HEK293T (cell line): ENCODE results near the gene NR6A1.

Experiments used
- CTCF ChIA-PET: fragments of 350-600 bp; formaldehyde crosslinking; extraction: SDS; loops from one replicate; lab custom pipeline; 2021; ENCODE audit warnings: antibody characterized with exemption, inconsistent platforms; lab: Yijun Ruan, JAX
- POLR2A ChIA-PET: fragments of 350-600 bp; formaldehyde crosslinking; extraction: SDS; loops from one replicate; lab custom pipeline; 2020; ENCODE audit warnings: antibody characterized with exemption, inconsistent platforms; lab: Yijun Ruan, JAX
- DNase-seq: peaks from one replicate; pipeline ENCODE4 v3.0.0; 2012; ENCODE audit warnings: mixed read lengths; ENCODE audit errors: extremely low spot score
- ARNT ChIP-seq: fragments of 450-650 bp; IDR thresholded peaks from 2 replicates; pipeline ENCODE4 v1.6.1; 2017; ENCODE audit warnings: mild to moderate bottlenecking
- BHLHE40 ChIP-seq: fragments of 450-650 bp; IDR thresholded peaks from 2 replicates; pipeline ENCODE4 v1.6.1; 2016; ENCODE audit warnings: mild to moderate bottlenecking, moderate library complexity, borderline replicate concordance
- CTBP1 ChIP-seq: fragments of 450-650 bp; IDR thresholded peaks from 2 replicates; pipeline ENCODE4 v1.6.1; 2016; ENCODE audit warnings: borderline replicate concordance
- ELF4 ChIP-seq: fragments of 450-650 bp; IDR thresholded peaks from 2 replicates; pipeline ENCODE4 v1.6.1; 2017; ENCODE audit warnings: antibody characterized with exemption
- FOXA1 ChIP-seq: fragments of 450-650 bp; IDR thresholded peaks from 2 replicates; pipeline ENCODE4 v1.6.1; 2016; ENCODE audit warnings: mild to moderate bottlenecking
- FOXK2 ChIP-seq: fragments of 450-650 bp; IDR thresholded peaks from 2 replicates; pipeline ENCODE4 v1.6.1; 2016; ENCODE audit warnings: mild to moderate bottlenecking
- FOXM1 ChIP-seq: fragments of 450-650 bp; IDR thresholded peaks from 2 replicates; pipeline ENCODE4 v1.6.1; 2017; ENCODE audit warnings: mild to moderate bottlenecking, borderline replicate concordance
- HDGF ChIP-seq: fragments of 450-650 bp; IDR thresholded peaks from 2 replicates; pipeline ENCODE4 v1.6.1; 2017; ENCODE audit warnings: antibody characterized with exemption, borderline replicate concordance
- L3MBTL2 ChIP-seq: fragments of 450-650 bp; conservative IDR thresholded peaks from 2 replicates; pipeline ENCODE4 v1.6.1; 2016; ENCODE audit warnings: mild to moderate bottlenecking
- LEF1 ChIP-seq: fragments of 450-650 bp; IDR thresholded peaks from 2 replicates; pipeline ENCODE4 v1.6.1; 2017; ENCODE audit warnings: mild to moderate bottlenecking, borderline replicate concordance
- NFRKB ChIP-seq: fragments of 450-650 bp; IDR thresholded peaks from 2 replicates; pipeline ENCODE4 v1.6.1; 2016; ENCODE audit warnings: mild to moderate bottlenecking, moderate library complexity
- SP1 ChIP-seq: fragments of 450-650 bp; IDR thresholded peaks from 2 replicates; pipeline ENCODE4 v1.6.1; 2017
- SUZ12 ChIP-seq: fragments of 450-650 bp; IDR thresholded peaks from 2 replicates; pipeline ENCODE4 v1.6.1; 2016; ENCODE audit warnings: mild to moderate bottlenecking
- TARDBP ChIP-seq: fragments of 450-650 bp; IDR thresholded peaks from 2 replicates; pipeline ENCODE4 v1.6.1; 2016
- ZNF384 ChIP-seq: fragments of 450-650 bp; IDR thresholded peaks from 2 replicates; pipeline ENCODE4 v1.6.1; 2016
- TF ChIP-seq, protein P1 (sequence below): fragments of 450-650 bp; IDR thresholded peaks from 2 replicates; pipeline ENCODE4 v1.6.1; 2016

Gene NR6A1

DNA sequence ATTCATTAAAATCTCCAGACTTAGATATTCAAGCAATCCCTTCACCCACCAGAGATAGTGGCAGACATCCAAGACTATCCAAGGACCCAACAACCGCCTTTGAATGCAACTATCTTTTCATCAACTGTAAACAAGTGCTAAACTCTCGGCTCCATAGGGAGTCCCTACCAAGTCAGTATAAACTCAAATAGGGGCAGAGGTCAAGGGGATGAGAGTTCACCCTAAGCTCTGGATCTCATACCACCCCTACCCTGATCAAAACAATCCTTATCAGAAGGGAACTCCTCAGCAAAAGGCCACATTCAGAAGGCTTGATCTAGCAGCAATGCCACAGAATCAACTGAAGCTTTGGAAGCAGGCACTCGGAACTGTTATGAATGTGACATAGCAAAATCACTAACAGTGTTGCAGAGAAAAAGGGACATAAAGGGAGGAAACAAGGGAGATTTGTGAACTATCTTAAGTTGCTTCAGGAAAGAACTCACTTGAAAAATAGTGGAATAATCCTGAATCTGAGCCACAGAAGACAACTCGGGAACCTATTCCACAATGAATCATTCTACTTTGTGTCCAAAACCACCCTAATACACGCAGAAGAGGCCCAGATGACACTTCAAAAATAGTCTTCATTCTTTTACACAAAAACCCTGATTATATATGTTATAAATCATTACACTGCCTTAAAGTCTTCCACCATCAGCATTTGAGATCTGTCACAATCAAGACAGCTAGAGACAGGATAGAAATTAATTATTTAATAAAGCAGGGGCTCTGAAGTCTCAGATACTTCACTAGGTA lies 49.8 kb downstream of the NR6A1 start:
- ChIA-PET CTCF (no interaction called here), POLR2A (no interaction called here)
- no peak for DNase-seq
- TF ChIP-seq HDGF, result no peak
- TF ChIP-seq NFRKB, result no peak
- TF ChIP-seq, protein P1, sequence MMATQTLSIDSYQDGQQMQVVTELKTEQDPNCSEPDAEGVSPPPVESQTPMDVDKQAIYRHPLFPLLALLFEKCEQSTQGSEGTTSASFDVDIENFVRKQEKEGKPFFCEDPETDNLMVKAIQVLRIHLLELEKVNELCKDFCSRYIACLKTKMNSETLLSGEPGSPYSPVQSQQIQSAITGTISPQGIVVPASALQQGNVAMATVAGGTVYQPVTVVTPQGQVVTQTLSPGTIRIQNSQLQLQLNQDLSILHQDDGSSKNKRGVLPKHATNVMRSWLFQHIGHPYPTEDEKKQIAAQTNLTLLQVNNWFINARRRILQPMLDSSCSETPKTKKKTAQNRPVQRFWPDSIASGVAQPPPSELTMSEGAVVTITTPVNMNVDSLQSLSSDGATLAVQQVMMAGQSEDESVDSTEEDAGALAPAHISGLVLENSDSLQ, result no peak
- no peak for TF ChIP-seq SP1
- TF ChIP-seq FOXA1, result no peak
- TF ChIP-seq BHLHE40, result no peak
- TF ChIP-seq LEF1, result no peak
- no peak for TF ChIP-seq CTBP1
- no peak for TF ChIP-seq TARDBP
- no peak for TF ChIP-seq ELF4
- no peak for TF ChIP-seq L3MBTL2
- no peak for TF ChIP-seq FOXK2
- TF ChIP-seq ARNT, result no peak
- no peak for TF ChIP-seq ZNF384
- no peak for TF ChIP-seq FOXM1
- no peak for TF ChIP-seq SUZ12

DNA sequence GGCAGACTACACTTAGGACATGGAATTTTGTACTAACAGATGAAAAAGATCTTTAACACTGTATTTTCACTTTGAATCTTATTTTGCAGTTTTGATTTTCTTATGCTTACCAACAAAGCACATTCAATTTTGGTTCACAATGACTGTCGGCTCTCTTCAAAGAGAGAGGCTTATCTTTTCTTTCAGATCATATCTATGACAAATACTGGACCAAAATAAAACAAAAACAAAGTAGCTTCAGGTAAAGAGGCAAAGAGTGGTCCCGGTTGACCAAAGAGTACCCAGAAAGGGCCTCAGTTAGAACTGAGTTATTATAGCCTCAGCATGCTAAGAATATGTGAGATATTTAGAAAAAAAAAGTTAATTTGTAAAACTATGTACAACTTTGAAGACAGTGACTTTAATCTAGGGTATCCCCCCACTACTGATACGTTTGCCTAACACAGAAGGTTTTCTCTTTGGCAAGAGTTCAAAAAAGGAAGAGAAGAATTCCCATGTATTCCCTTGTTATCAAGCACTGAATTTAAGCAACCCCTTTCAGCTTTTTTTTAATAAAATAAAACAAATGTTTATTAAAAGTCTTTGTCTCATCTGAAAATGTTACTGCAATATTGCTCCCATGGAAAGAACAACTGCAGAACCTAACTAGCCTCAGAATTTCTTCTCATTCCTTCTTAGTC lies 50.5 kb downstream of the NR6A1 start:
- no peak for DNase-seq
- CTCF ChIA-PET, result no interaction called here
- POLR2A ChIA-PET, result no interaction called here
- no peak for TF ChIP-seq BHLHE40

DNA sequence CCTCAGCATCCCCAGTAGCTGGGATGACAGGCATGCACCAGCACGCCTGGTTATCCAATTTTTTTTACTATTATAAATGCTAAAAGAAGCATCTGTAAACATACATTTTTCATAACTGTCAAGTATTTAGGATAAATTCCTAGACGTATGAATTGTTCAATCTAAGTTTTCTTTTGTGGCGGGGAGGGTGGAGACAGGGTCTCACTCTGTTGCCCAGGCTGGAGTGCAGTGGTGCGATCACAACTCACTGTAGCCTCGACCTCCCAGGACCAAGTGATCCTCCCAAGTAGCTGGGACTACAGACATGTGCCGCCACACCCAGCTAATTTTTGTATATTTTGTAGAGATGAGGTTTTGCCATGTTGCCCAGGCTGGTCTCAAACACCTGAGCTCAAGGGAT lies 52.2 kb downstream of the NR6A1 start:
- no peak for DNase-seq
- POLR2A ChIA-PET, result no interaction called here
- CTCF ChIA-PET, result interaction anchor here (1.0 kb wide), 1 partner anchor 102 kb away, joined by 4 read pairs; no protein-coding TSS in a partner anchor
- TF ChIP-seq, protein P1, result no peak
- TF ChIP-seq SP1 (no peak), SUZ12 (no peak), CTBP1 (no peak), FOXM1 (no peak), FOXA1 (no peak), ARNT (no peak), HDGF (no peak), ELF4 (no peak), L3MBTL2 (no peak), TARDBP (no peak), ZNF384 (no peak), BHLHE40 (no peak), FOXK2 (no peak), NFRKB (no peak), LEF1 (no peak)

DNA sequence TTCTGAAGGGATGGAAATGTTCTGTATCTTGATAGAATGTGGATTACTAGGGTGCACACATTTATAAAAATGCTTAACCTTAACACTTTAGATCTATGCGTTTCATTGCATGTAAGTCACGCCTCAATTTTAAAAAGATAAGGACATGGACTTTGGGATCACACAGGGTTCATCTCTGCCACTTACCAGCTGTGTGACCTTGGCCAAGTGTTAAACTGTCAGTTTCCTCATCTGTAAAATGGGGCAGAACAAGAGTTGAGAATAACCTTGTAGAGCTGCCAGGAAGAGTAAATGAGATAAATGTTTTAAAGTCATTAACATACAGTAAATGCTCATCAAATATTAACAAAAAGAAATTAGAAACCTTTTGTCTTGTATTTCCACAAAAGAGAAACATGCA lies 53.5 kb downstream of the NR6A1 start:
- no peak for DNase-seq
- CTCF ChIA-PET, result interaction anchor here (0.6 to 1.0 kb wide), 2 partner anchors 45 to 136 kb away, joined by 3 read pairs; partner anchors contain the start of gene WDR38
- POLR2A ChIA-PET, result no interaction called here
- no peak for TF ChIP-seq ZNF384
- TF ChIP-seq ARNT, result no peak

DNA sequence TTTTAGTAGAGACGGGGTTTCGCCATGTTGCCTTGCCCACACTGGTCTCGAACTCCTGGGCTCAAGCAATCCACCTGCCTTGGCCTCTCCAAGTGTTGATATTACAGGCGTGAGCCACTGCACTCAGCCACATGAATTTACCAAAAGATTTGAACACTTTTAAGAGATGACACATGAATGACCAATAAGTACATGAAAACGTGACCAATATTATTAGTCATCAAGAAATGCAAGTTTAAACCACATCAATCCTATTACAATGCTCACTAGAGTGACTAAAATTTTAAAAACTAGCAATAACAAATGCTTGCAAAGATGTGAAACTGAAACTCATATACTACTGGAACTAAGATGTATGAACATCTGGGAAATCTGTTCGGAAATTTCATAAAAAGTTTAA lies 54.3 kb downstream of the NR6A1 start:
- ChIA-PET CTCF (interaction anchor here (1.0 kb wide), 1 partner anchor 136 kb away, joined by 3 read pairs; the partner anchor contains the start of gene WDR38), POLR2A (no interaction called here)
- TF ChIP-seq HDGF, result no peak
- no peak for TF ChIP-seq ZNF384
- TF ChIP-seq NFRKB, result no peak
- TF ChIP-seq TARDBP, result no peak
- TF ChIP-seq FOXM1, result no peak
- no peak for TF ChIP-seq FOXK2
- no peak for TF ChIP-seq SP1
- no peak for TF ChIP-seq CTBP1
- no peak for TF ChIP-seq FOXA1
- no peak for TF ChIP-seq LEF1
- no peak for TF ChIP-seq ARNT
- no peak for TF ChIP-seq SUZ12
- TF ChIP-seq BHLHE40, result no peak
- TF ChIP-seq L3MBTL2, result no peak
- TF ChIP-seq, protein P1, result no peak
- no peak for DNase-seq

DNA sequence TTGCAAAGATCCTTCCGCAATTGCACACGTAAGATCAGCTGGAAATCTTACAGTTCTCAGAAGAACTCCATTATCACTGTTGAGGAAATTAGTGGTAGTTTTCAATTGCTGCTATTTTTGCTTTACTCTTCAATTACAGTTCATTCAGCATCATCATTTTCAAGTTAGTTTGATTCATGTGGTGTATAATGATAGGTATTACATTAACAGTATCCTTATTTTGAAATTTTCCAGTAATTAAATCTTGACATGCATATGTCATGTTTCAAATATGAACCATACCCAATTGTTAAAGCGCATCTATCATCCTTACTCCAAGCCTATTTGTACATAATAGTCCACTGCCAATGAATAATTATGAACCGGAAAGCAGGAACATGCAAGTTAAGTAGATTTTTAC lies 60.3 kb downstream of the NR6A1 start:
- POLR2A ChIA-PET, result no interaction called here
- CTCF ChIA-PET, result interaction anchor here (0.9 to 4.5 kb wide), 3 partner anchors 93 to 190 kb away, joined by 3 to 40 read pairs (median 16); no protein-coding TSS in a partner anchor
- DNase-seq, result no peak
- TF ChIP-seq HDGF (no peak), BHLHE40 (no peak), ZNF384 (no peak), ARNT (no peak), SP1 (no peak), NFRKB (no peak), CTBP1 (no peak), FOXM1 (no peak), LEF1 (no peak), L3MBTL2 (no peak), FOXK2 (no peak), ELF4 (no peak), FOXA1 (no peak), SUZ12 (no peak), TARDBP (no peak)
- TF ChIP-seq, protein P1, result no peak
